Measurements from ENCODE around the gene DYNC2LI1.

DYNC2LI1 gene

DNA sequence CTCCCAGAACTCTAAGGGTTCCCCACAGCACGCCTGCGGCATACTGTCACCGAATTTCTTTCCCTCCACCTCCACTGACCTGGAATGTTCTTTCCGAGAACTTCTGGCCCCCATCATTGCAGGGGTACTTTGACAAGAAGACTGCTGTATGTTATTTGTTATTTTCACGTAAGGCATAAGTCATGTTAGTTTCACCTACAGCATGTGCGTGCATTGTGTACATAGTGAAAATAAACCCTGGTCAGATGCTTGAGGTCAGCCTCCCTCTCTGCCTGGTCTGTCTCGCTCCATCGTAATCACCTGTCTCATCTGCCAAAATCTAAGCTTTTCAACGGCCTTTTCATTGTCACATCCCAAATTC is 69.0 kb downstream of the DYNC2LI1 start:
- TF ChIP-seq ZNF8 (CRISPR knock-in tag; IDR thresholded peaks at IDR 0.05): no peak
- no peak for TF ChIP-seq ARNTL (CRISPR knock-in tag; IDR thresholded peaks at IDR 0.05; ENCODE audit: borderline replicate concordance, low read depth)
- no peak for TF ChIP-seq ZC3H10 (CRISPR knock-in tag; IDR thresholded peaks at IDR 0.05)
- ATAC-seq: no peak

DNA sequence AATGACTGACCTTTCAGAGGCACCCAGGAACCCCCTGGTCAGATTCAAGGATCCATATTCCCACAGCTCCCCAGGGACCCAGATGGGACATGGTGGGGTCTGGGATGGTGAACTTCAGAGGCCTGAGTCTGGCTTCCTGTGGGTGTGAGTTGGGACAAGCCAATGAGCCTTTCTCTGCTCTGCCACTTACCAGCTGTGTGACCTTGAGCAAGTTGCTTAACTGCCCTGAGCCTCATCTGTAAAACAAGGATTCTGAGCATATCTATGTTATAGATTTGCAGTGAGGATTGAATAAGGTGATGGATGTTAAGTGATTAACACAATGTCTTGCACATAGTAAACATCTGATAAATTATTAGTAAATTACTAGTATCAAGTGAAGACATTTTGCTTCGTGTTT is 71.3 kb downstream of the DYNC2LI1 start:
- TF ChIP-seq TCF4 (CRISPR knock-in tag; IDR thresholded peaks at IDR 0.05; ENCODE audit: borderline replicate concordance) (no peak), ZNF8 (CRISPR knock-in tag; IDR thresholded peaks at IDR 0.05) (no peak), ZFP3 (CRISPR knock-in tag; IDR thresholded peaks at IDR 0.05) (no peak), ISL1 (CRISPR knock-in tag; IDR thresholded peaks at IDR 0.05) (no peak), SNAI2 (CRISPR knock-in tag; IDR thresholded peaks at IDR 0.05) (no peak), ZFP30 (CRISPR knock-in tag; IDR thresholded peaks at IDR 0.05) (no peak), BACH2 (CRISPR knock-in tag; IDR thresholded peaks at IDR 0.05; ENCODE audit: borderline replicate concordance) (no peak), GLIS3 (CRISPR knock-in tag; IDR thresholded peaks at IDR 0.05) (no peak), CSDC2 (CRISPR knock-in tag; IDR thresholded peaks at IDR 0.05) (no peak), ZNF70 (CRISPR knock-in tag; IDR thresholded peaks at IDR 0.05) (no peak), ARNTL (CRISPR knock-in tag; IDR thresholded peaks at IDR 0.05; ENCODE audit: borderline replicate concordance, low read depth) (no peak), RARB (CRISPR knock-in tag; IDR thresholded peaks at IDR 0.05) (no peak), ESRRG (CRISPR knock-in tag; IDR thresholded peaks at IDR 0.05) (no peak)
- TF ChIP-seq, protein P1, sequence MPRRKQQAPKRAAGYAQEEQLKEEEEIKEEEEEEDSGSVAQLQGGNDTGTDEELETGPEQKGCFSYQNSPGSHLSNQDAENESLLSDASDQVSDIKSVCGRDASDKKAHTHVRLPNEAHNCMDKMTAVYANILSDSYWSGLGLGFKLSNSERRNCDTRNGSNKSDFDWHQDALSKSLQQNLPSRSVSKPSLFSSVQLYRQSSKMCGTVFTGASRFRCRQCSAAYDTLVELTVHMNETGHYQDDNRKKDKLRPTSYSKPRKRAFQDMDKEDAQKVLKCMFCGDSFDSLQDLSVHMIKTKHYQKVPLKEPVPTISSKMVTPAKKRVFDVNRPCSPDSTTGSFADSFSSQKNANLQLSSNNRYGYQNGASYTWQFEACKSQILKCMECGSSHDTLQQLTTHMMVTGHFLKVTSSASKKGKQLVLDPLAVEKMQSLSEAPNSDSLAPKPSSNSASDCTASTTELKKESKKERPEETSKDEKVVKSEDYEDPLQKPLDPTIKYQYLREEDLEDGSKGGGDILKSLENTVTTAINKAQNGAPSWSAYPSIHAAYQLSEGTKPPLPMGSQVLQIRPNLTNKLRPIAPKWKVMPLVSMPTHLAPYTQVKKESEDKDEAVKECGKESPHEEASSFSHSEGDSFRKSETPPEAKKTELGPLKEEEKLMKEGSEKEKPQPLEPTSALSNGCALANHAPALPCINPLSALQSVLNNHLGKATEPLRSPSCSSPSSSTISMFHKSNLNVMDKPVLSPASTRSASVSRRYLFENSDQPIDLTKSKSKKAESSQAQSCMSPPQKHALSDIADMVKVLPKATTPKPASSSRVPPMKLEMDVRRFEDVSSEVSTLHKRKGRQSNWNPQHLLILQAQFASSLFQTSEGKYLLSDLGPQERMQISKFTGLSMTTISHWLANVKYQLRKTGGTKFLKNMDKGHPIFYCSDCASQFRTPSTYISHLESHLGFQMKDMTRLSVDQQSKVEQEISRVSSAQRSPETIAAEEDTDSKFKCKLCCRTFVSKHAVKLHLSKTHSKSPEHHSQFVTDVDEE (CRISPR knock-in tag; IDR thresholded peaks at IDR 0.05): no peak
- TF ChIP-seq, protein P2, sequence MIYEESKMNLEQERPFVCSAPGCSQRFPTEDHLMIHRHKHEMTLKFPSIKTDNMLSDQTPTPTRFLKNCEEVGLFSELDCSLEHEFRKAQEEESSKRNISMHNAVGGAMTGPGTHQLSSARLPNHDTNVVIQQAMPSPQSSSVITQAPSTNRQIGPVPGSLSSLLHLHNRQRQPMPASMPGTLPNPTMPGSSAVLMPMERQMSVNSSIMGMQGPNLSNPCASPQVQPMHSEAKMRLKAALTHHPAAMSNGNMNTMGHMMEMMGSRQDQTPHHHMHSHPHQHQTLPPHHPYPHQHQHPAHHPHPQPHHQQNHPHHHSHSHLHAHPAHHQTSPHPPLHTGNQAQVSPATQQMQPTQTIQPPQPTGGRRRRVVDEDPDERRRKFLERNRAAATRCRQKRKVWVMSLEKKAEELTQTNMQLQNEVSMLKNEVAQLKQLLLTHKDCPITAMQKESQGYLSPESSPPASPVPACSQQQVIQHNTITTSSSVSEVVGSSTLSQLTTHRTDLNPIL (CRISPR knock-in tag; IDR thresholded peaks at IDR 0.05; ENCODE audit: low read depth): no peak
- ATAC-seq: no peak

DNA sequence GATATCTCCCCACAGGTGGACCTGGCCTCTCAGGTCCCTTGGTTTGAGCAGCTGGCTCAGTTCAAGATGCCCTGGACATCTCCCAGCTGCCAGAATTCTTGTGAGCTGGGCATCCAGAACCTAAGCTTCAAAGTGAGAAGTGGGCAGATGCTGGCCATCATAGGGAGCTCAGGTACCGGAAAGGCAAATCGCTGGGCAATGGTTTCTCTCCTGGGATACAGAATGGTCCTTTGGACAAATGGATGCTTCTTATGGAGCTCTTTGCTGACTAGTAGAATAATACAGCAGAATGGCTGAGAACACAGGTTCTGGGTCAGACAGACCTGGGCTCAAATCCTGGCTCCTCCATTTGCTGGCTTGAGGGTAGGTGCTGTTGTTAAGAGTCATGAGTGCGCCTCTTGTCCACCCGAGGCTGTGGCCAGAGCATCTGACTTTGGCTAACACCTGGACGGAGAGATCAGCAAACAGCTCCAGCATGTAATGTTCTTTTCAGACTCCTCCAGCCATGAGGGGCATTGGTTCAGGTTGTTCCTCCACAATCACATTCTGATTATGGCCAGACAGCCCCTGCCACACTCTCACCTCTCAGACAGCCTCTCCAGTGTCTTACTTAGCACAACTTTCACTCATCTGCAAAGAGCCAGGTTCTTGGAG is 72.4 kb downstream of the DYNC2LI1 start:
- TF ChIP-seq, protein P3, sequence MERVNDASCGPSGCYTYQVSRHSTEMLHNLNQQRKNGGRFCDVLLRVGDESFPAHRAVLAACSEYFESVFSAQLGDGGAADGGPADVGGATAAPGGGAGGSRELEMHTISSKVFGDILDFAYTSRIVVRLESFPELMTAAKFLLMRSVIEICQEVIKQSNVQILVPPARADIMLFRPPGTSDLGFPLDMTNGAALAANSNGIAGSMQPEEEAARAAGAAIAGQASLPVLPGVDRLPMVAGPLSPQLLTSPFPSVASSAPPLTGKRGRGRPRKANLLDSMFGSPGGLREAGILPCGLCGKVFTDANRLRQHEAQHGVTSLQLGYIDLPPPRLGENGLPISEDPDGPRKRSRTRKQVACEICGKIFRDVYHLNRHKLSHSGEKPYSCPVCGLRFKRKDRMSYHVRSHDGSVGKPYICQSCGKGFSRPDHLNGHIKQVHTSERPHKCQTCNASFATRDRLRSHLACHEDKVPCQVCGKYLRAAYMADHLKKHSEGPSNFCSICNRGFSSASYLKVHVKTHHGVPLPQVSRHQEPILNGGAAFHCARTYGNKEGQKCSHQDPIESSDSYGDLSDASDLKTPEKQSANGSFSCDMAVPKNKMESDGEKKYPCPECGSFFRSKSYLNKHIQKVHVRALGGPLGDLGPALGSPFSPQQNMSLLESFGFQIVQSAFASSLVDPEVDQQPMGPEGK (CRISPR knock-in tag; IDR thresholded peaks at IDR 0.05; ENCODE audit: borderline replicate concordance): no peak
- TF ChIP-seq GLIS3 (CRISPR knock-in tag; IDR thresholded peaks at IDR 0.05): no peak
- no peak for TF ChIP-seq PPARA (CRISPR knock-in tag; IDR thresholded peaks at IDR 0.05; ENCODE audit: borderline replicate concordance)
- no peak for TF ChIP-seq ZNF8 (CRISPR knock-in tag; IDR thresholded peaks at IDR 0.05)
- no peak for TF ChIP-seq ZFP30 (CRISPR knock-in tag; IDR thresholded peaks at IDR 0.05)
- TF ChIP-seq ZFP3 (CRISPR knock-in tag; IDR thresholded peaks at IDR 0.05): no peak
- TF ChIP-seq ZNF70 (CRISPR knock-in tag; IDR thresholded peaks at IDR 0.05): no peak
- no peak for TF ChIP-seq BACH2 (CRISPR knock-in tag; IDR thresholded peaks at IDR 0.05; ENCODE audit: borderline replicate concordance)
- no peak for TF ChIP-seq ISL1 (CRISPR knock-in tag; IDR thresholded peaks at IDR 0.05)
- TF ChIP-seq, protein P1 (CRISPR knock-in tag; IDR thresholded peaks at IDR 0.05): no peak
- TF ChIP-seq SNAI2 (CRISPR knock-in tag; IDR thresholded peaks at IDR 0.05): no peak
- TF ChIP-seq CSDC2 (CRISPR knock-in tag; IDR thresholded peaks at IDR 0.05): no peak
- no peak for TF ChIP-seq TCF4 (CRISPR knock-in tag; IDR thresholded peaks at IDR 0.05; ENCODE audit: borderline replicate concordance)
- TF ChIP-seq ARNTL (CRISPR knock-in tag; IDR thresholded peaks at IDR 0.05; ENCODE audit: borderline replicate concordance, low read depth): no peak
- TF ChIP-seq, protein P2 (CRISPR knock-in tag; IDR thresholded peaks at IDR 0.05; ENCODE audit: low read depth): no peak
- no peak for TF ChIP-seq TOX (CRISPR knock-in tag; IDR thresholded peaks at IDR 0.05; ENCODE audit: borderline replicate concordance)
- TF ChIP-seq ESRRG (CRISPR knock-in tag; IDR thresholded peaks at IDR 0.05): no peak
- no peak for TF ChIP-seq OSR1 (CRISPR knock-in tag; IDR thresholded peaks at IDR 0.05)
- TF ChIP-seq ZC3H10 (CRISPR knock-in tag; IDR thresholded peaks at IDR 0.05): no peak
- TF ChIP-seq RARB (CRISPR knock-in tag; IDR thresholded peaks at IDR 0.05): no peak
- ATAC-seq: no peak
